HepG2 (cell line): ENCODE data around the gene USP32. TPM values are rescaled to one million over a fixed set of nuclear protein-coding genes. Genes with fewer than 3 reads are reported as not detected.

ENCODE experiments used
- BHLHE40 ChIP-seq: IDR thresholded peaks from 2 replicates; pipeline ENCODE4 v1.6.1; 2011; ENCODE audit warnings: low read length, improper control_type of control experiment
- HDAC2 ChIP-seq: sonication (generic); formaldehyde crosslinking; IDR thresholded peaks from 2 replicates; pipeline ENCODE4 v1.4.0; 2020; ENCODE audit warnings: missing genetic modification reagents
- HIC2 ChIP-seq: sonication (generic); formaldehyde crosslinking; IDR thresholded peaks from 2 replicates; pipeline ENCODE4 v1.9.0; 2022; ENCODE audit warnings: low read depth, missing genetic modification reagents
- IRF9 ChIP-seq: sonication (generic); formaldehyde crosslinking; IDR thresholded peaks from 2 replicates; pipeline ENCODE4 v1.8.0; 2022; ENCODE audit warnings: missing genetic modification reagents, mild to moderate bottlenecking, borderline replicate concordance
- MEIS2 ChIP-seq: sonication (generic); formaldehyde crosslinking; IDR thresholded peaks from 2 replicates; pipeline ENCODE4 v1.9.0; 2021; ENCODE audit warnings: mild to moderate bottlenecking, missing genetic modification reagents
- PBX3 ChIP-seq: sonication (generic); formaldehyde crosslinking; IDR thresholded peaks from 2 replicates; pipeline ENCODE4 v1.8.1; 2023; ENCODE audit warnings: missing genetic modification reagents, inconsistent platforms, borderline replicate concordance
- RFX1 ChIP-seq: fragments of 450-650 bp; IDR thresholded peaks from 2 replicates; pipeline ENCODE4 v1.6.1; 2017
- SPEN ChIP-seq: sonication (generic); formaldehyde crosslinking; IDR thresholded peaks from 2 replicates; pipeline ENCODE4 v1.5.1; 2020; ENCODE audit warnings: low read depth, mild to moderate bottlenecking, missing genetic modification reagents
- TBX2 ChIP-seq: sonication (generic); formaldehyde crosslinking; IDR thresholded peaks from 2 replicates; pipeline ENCODE4 v1.5.0; 2020; ENCODE audit warnings: missing genetic modification reagents, mild to moderate bottlenecking, borderline replicate concordance
- UBTF ChIP-seq: sonication (generic); formaldehyde crosslinking; IDR thresholded peaks from 2 replicates; pipeline ENCODE4 v1.4.0; 2020; ENCODE audit warnings: mild to moderate bottlenecking, missing genetic modification reagents
- ZMYM2 ChIP-seq: sonication (generic); formaldehyde crosslinking; IDR thresholded peaks from 2 replicates; pipeline ENCODE4 v1.8.0; 2022; ENCODE audit warnings: mild to moderate bottlenecking, missing genetic modification reagents
- ZNF768 ChIP-seq: sonication (generic); formaldehyde crosslinking; IDR thresholded peaks from 2 replicates; pipeline ENCODE4 v1.4.0; 2020; ENCODE audit warnings: missing genetic modification reagents
- polyA plus RNA-seq, 8 experiments: library from polyadenylated mRNA; depleted of rRNA in 3 of 8; stranded (reverse) in 7 of 8; unstranded in 1 of 8; fragments of >200 nt; fragmentation: Illumina TruSeq in 4 of 8; extraction: Trizol in 4 of 8; gene quantifications; 2 replicates each; pipeline versions ENCODE4 v1.2.1 to v1.2.3, GENCODE V29; 2011 to 2016; ENCODE audit warnings: low read depth in 4 of 8, missing spikeins in 1 of 8, mixed read lengths in 1 of 8; ENCODE audit not compliant: insufficient read depth in 1 of 8
- total RNA-seq, 5 experiments: library from RNA; depleted of rRNA; stranded (reverse); fragments of >200 nt; fragmentation: Illumina TruSeq; extraction: Trizol; gene quantifications; 2 replicates each; pipeline ENCODE4 v1.2.3, GENCODE V29; 2016; ENCODE audit warnings: low read depth in 1 of 5
- TF ChIP-seq, protein P1 (sequence below): sonication (generic); formaldehyde crosslinking; IDR thresholded peaks from 2 replicates; pipeline ENCODE4 v1.5.0; 2020; ENCODE audit warnings: missing genetic modification reagents
- TF ChIP-seq, protein P2 (sequence below): sonication (generic); formaldehyde crosslinking; IDR thresholded peaks from 2 replicates; pipeline ENCODE4 v1.5.1; 2020; ENCODE audit warnings: missing genetic modification reagents, mild to moderate bottlenecking, borderline replicate concordance
- TF ChIP-seq, protein P3 (sequence below): sonication (generic); formaldehyde crosslinking; IDR thresholded peaks from 2 replicates; pipeline ENCODE4 v1.4.0; 2020; ENCODE audit warnings: low read depth, mild to moderate bottlenecking, missing genetic modification reagents
- TF ChIP-seq, protein P4 (sequence below): sonication (generic); formaldehyde crosslinking; IDR thresholded peaks from 2 replicates; pipeline ENCODE4 v1.9.0; 2021; ENCODE audit warnings: missing genetic modification reagents, mild to moderate bottlenecking, borderline replicate concordance

USP32 gene
- total and polyA plus RNA-seq, 2 of the 13 experiments (the other 11 are each of a cell fraction or from before 2014, with no cell fraction given), result 24.9 to 39.9 TPM

DNA sequence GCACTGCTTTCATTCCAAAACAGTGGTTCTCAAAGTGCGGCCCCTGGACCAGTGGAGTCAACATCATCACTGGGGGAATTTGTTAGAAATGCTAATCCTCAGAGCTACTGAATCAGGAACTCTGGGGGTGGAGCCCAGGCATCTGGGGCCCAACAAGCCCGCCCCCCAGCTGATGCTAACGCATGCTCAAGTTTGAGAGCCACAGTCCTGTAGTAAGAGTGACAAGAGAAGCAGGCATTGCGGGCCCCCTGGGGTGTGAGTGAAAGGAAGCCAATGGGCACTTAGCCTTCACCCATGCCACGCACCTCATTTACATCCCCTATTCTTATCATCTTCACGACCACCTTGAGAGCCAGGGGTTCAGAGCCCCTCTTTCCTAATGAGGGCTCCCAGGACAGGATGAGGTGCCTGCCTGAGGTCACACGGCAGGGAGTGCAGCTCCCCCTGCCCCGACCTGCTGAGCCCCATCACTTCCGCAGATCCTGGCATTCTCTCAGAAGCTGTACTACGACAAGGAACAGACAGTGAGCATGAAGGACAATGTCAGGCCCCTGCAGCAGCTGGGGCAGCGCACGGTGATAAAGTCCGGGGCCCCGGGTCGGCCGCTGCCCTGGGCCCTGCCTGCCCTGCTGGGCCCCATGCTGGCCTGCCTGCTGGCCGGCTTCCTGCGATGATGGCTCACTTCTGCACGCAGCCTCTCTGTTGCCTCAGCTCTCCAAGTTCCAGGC, 233.0 kb downstream of the USP32 start (continued):
- peak; percentile 73 for TF ChIP-seq UBTF (CRISPR knock-in tag)
- TF ChIP-seq, protein P1, sequence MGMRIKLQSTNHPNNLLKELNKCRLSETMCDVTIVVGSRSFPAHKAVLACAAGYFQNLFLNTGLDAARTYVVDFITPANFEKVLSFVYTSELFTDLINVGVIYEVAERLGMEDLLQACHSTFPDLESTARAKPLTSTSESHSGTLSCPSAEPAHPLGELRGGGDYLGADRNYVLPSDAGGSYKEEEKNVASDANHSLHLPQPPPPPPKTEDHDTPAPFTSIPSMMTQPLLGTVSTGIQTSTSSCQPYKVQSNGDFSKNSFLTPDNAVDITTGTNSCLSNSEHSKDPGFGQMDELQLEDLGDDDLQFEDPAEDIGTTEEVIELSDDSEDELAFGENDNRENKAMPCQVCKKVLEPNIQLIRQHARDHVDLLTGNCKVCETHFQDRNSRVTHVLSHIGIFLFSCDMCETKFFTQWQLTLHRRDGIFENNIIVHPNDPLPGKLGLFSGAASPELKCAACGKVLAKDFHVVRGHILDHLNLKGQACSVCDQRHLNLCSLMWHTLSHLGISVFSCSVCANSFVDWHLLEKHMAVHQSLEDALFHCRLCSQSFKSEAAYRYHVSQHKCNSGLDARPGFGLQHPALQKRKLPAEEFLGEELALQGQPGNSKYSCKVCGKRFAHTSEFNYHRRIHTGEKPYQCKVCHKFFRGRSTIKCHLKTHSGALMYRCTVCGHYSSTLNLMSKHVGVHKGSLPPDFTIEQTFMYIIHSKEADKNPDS (CRISPR knock-in tag), result no peak
- peak; percentile 33; the same call in 1 of the 2 replicates for TF ChIP-seq IRF9 (CRISPR knock-in tag)
- TF ChIP-seq HIC2 (CRISPR knock-in tag), result no peak
- TF ChIP-seq ZMYM2, result no peak
- TF ChIP-seq TBX2 (CRISPR knock-in tag), result no peak
- no peak for TF ChIP-seq HDAC2 (CRISPR knock-in tag)
- 0 out of 2 replicates have a peak, but pooled peaks have one; percentile 21 for TF ChIP-seq SPEN (CRISPR knock-in tag)
- TF ChIP-seq, protein P2, sequence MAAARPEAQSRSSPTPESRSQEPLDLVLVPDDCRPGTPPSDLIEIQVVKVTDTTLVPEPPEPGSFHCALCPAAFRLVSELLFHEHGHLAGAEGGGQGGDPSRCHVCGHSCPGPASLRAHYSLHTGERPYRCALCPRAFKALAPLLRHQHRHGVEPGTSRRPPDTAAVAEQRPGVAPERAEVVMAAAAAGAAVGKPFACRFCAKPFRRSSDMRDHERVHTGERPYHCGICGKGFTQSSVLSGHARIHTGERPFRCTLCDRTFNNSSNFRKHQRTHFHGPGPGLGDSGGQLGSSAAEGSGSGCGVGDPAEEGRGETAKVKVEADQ, result no peak
- no peak for TF ChIP-seq MEIS2 (CRISPR knock-in tag)
- no peak for TF ChIP-seq RFX1
- TF ChIP-seq, protein P3, sequence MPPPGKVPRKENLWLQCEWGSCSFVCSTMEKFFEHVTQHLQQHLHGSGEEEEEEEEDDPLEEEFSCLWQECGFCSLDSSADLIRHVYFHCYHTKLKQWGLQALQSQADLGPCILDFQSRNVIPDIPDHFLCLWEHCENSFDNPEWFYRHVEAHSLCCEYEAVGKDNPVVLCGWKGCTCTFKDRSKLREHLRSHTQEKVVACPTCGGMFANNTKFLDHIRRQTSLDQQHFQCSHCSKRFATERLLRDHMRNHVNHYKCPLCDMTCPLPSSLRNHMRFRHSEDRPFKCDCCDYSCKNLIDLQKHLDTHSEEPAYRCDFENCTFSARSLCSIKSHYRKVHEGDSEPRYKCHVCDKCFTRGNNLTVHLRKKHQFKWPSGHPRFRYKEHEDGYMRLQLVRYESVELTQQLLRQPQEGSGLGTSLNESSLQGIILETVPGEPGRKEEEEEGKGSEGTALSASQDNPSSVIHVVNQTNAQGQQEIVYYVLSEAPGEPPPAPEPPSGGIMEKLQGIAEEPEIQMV (CRISPR knock-in tag), result no peak
- TF ChIP-seq PBX3 (CRISPR knock-in tag), result no peak
- no peak for TF ChIP-seq BHLHE40
- TF ChIP-seq ZNF768 (CRISPR knock-in tag), result no peak
- TF ChIP-seq, protein P4, sequence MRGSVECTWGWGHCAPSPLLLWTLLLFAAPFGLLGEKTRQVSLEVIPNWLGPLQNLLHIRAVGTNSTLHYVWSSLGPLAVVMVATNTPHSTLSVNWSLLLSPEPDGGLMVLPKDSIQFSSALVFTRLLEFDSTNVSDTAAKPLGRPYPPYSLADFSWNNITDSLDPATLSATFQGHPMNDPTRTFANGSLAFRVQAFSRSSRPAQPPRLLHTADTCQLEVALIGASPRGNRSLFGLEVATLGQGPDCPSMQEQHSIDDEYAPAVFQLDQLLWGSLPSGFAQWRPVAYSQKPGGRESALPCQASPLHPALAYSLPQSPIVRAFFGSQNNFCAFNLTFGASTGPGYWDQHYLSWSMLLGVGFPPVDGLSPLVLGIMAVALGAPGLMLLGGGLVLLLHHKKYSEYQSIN, result no peak
